Brain microvascular endothelial cell (primary cell): ENCODE measurements around the gene DIAPH1.

Source experiments
- DNase-seq: peaks from one replicate; pipeline ENCODE4 v3.0.0-alpha.2; 2020
- H3K27ac ChIP-seq: fragments of 250-450 bp; sonication (Bioruptor Pico); 2 replicates; pipeline ENCODE4 v1.5.1; 2020; ENCODE audit warnings: mild to moderate bottlenecking, moderate library complexity
- H3K27me3 ChIP-seq: fragments of 250-450 bp; sonication (Bioruptor Pico); replicated peaks from 2 replicates; pipeline ENCODE4 v1.5.1; 2020; ENCODE audit warnings: mild to moderate bottlenecking
- H3K36me3 ChIP-seq: fragments of 250-450 bp; sonication (Bioruptor Pico); replicated peaks from 2 replicates; pipeline ENCODE4 v1.5.1; 2020; ENCODE audit warnings: mild to moderate bottlenecking
- H3K4me3 ChIP-seq: 2 replicates; pipeline ENCODE4 v1.5.1; 2011; ENCODE audit warnings: low read depth, mild to moderate bottlenecking, control low read depth, low read length, moderate library complexity
- CTCF ChIP-seq: IDR thresholded peaks from 2 replicates; pipeline ENCODE4 v1.5.1; 2011; ENCODE audit warnings: low read depth, mild to moderate bottlenecking, moderate library complexity, low read length, control low read depth, inconsistent platforms; ENCODE audit errors: missing control alignments
- in situ Hi-C: cut with HindIII; loops from 2 replicates; pipeline ENCODE4 v1.10.0; 2017; ENCODE audit warnings: low sequenced_read_pairs, low pct_ligation_motif_present

Gene DIAPH1

DNA sequence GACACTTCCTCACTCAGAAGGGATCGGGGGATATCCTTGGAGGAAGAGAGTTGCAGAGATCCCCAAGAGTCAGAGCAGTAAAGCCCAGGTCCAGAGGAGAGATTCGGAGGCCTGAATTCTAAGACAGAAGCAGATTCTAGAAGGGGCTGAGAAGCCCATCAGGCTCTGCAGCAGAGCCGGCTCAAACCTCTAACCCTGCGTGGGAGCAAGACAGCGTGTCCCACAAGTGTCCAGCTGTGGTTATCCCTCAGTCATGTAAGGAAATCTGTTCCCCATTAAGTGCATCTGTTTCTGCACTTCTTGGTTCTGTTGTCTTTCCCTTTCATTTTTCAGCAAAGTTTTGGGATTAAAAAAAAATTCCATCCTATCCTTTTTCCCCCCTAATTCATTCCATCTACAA, 4.8 kb upstream of the DIAPH1 start:
- no peak for DNase-seq
- in situ Hi-C loops: no loop called here
- Histone ChIP-seq H3K4me3 (no peak overlapping the region), H3K27ac (no peak overlapping the region), H3K36me3 (peaks cover 54% of the 10 kb centered on the region), H3K27me3 (no peaks in the 10 kb centered on the region)
- TF ChIP-seq CTCF: no peak

DNA sequence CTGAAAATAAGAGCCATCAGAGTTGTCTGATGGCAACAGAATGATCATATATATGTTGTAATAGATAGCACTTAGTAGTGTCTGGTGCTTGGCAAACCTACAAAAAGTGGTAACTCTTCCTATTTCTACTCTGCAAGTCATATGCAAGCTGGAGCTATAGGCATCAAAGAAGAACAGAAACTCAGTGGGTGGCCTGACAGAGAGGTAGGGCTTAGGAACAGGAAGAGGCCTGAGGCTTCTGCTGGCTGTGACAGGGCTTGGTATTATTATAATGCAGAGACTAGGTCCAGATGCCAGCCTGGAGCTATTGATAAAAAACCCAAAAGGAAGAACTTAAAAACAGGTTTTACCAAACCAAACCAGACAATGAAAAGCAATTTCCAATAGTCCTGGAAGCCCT, 4.4 kb upstream of the DIAPH1 start:
- H3K4me3 ChIP-seq: no peak overlapping the region
- no peak for TF ChIP-seq CTCF
- H3K36me3 ChIP-seq: peaks cover 51% of the 10 kb centered on the region
- no peak overlapping the region for H3K27ac ChIP-seq
- in situ Hi-C loops: no loop called here
- no peak for DNase-seq
- H3K27me3 ChIP-seq: no peaks in the 10 kb centered on the region

DNA sequence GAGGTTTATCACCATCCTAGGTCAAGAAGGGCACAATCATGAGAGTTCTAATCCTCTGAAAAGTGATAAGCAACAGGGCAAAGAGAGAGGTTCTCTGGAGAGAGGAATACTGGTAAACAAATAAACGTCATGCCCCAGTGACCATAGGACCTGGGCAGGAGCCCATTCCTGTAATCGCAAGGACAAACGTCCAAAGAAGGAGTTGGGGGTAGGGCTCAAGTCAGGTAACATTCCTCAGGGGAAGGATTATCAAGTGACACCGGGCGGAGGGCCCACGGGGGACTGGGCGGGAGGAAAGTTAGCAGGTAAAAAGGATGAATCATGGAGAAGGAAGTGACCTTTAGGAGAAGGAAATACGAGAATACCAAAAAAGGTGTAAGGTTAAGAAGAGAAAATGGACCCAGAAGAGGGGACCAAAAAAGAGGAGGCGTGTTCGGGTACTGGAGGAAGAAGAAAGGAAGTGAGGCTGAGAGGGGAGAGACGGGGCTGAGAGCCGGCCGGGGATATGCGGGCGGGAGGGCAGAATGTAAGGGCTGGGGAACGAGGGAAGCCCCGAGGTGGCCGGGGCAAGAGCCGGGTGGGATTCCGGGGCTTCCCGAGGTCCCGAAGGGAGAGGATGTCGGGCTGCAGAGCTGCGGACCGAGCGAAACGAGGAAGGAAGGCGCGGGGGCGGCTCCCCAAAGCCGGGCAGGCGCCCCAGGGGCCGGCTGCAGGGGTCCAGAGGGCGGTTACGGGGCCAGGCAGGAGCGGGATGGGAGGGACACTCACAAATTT, 583 bp downstream of the DIAPH1 start:
- DNase-seq: no peak
- H3K36me3 ChIP-seq: peaks cover 23% of the 10 kb centered on the region
- no peak for TF ChIP-seq CTCF
- no peaks in the 10 kb centered on the region for H3K27me3 ChIP-seq
- H3K4me3 ChIP-seq: peak overlapping the region; percentile 83
- H3K27ac ChIP-seq: peak overlapping the region; percentile 43
- in situ Hi-C loops: no loop called here

- Histone ChIP-seq H3K27me3 (no peaks in the 10 kb centered on the region), H3K27ac (no peak overlapping the region), H3K4me3 (peak overlapping the region; percentile 83), H3K36me3 (peaks cover 20% of the 10 kb centered on the region)
- no peak for DNase-seq
- TF ChIP-seq CTCF: no peak
- in situ Hi-C loops: no loop called here
Observed at GRCh38 chr5:141617682-141618029, 1.1 kb downstream of the DIAPH1 start.

GRCh38 chr5:141617128-141617527, 1.7 kb downstream of the DIAPH1 start:
- Histone ChIP-seq H3K27me3 (no peaks in the 10 kb centered on the region), H3K27ac (no peak overlapping the region), H3K36me3 (peaks cover 18% of the 10 kb centered on the region), H3K4me3 (peak overlapping the region; percentile 83)
- TF ChIP-seq CTCF: no peak
- no peak for DNase-seq
- in situ Hi-C loops: no loop called here

- peaks cover 12% of the 10 kb centered on the region for H3K36me3 ChIP-seq
- no peak overlapping the region for H3K4me3 ChIP-seq
- DNase-seq: no peak
- no peak overlapping the region for H3K27ac ChIP-seq
- in situ Hi-C loops: no loop called here
- no peak for TF ChIP-seq CTCF
- no peaks in the 10 kb centered on the region for H3K27me3 ChIP-seq
Observed at GRCh38 chr5:141615991-141616720, 2.6 kb downstream of the DIAPH1 start.
